ENCODE results near the gene POLR3H. TPM values are rescaled to one million over a fixed set of nuclear protein-coding genes. Genes with fewer than 3 reads are reported as not detected.

The POLR3H gene
- polyA plus RNA-seq, 1 donor, result 30.5 TPM

GRCh38 chr22:41538583-41538982 lies 5.7 kb downstream of the POLR3H start:
- DNase-seq, result no peak

GRCh38 chr22:41537203-41537602 lies 7.1 kb downstream of the POLR3H start:
- no peak for DNase-seq

GRCh38 chr22:41535244-41535643 lies 9.0 kb downstream of the POLR3H start:
- no peak for DNase-seq

- DNase-seq, result no peak
Measured at GRCh38 chr22:41534219-41534618, 10.1 kb downstream of the POLR3H start.

- DNase-seq, result no peak
Measured at GRCh38 chr22:41532908-41533825, 11.1 kb downstream of the POLR3H start.

- DNase-seq, result no peak
Measured at GRCh38 chr22:41531715-41532477, 12.4 kb downstream of the POLR3H start.

GRCh38 chr22:41530890-41531714 lies 13.2 kb downstream of the POLR3H start:
- no peak for DNase-seq

GRCh38 chr22:41528938-41529561 lies 15.2 kb downstream of the POLR3H start:
- DNase-seq, result no peak

- DNase-seq, result no peak
Measured at GRCh38 chr22:41528132-41528766, 16.0 kb downstream of the POLR3H start.

- no peak for DNase-seq
Measured at GRCh38 chr22:41526830-41527799, 17.2 kb downstream of the POLR3H start.

- DNase-seq, result no peak
Measured at GRCh38 chr22:41526226-41526829, 17.9 kb downstream of the POLR3H start.

GRCh38 chr22:41525450-41526225 lies 18.6 kb downstream of the POLR3H start:
- no peak for DNase-seq

GRCh38 chr22:41524809-41525449 lies 19.3 kb downstream of the POLR3H start:
- no peak for DNase-seq

- no peak for DNase-seq
Measured at GRCh38 chr22:41524251-41524661, 20.0 kb downstream of the POLR3H start.

- DNase-seq, result no peak
Measured at GRCh38 chr22:41523464-41524221, 20.6 kb downstream of the POLR3H start.

GRCh38 chr22:41522813-41523212 lies 21.5 kb downstream of the POLR3H start:
- no peak for DNase-seq

GRCh38 chr22:41521126-41521525 lies 23.1 kb downstream of the POLR3H start:
- no peak for DNase-seq

- no peak for DNase-seq
Measured at GRCh38 chr22:41518048-41518347, 26.3 kb downstream of the POLR3H start.
